HL-60 (cell line): Measurements from ENCODE around the gene AKAP5.

Experiments used
- DNase-seq, 2 experiments: peaks; one replicate each; pipeline ENCODE4 v3.0.0-alpha.2; 2010 to 2020; ENCODE audit warnings: low read depth in 1 of 2, low spot score in 1 of 2
- H3K27ac ChIP-seq: fragments of 250-450 bp; sonication (Bioruptor Pico); replicated peaks from 2 replicates; pipeline ENCODE4 v1.5.1; 2020; ENCODE audit warnings: mild to moderate bottlenecking, moderate library complexity
- H3K27me3 ChIP-seq: fragments of 250-450 bp; sonication (Bioruptor Pico); 2 replicates; pipeline ENCODE4 v1.5.1; 2021; ENCODE audit warnings: mild to moderate bottlenecking, moderate library complexity; ENCODE audit not compliant: insufficient read depth, poor library complexity, severe bottlenecking
- H3K4me3 ChIP-seq: replicated peaks from 2 replicates; pipeline ENCODE4 v1.5.1; 2011; ENCODE audit warnings: mild to moderate bottlenecking, control low read depth, low read length; ENCODE audit not compliant: insufficient read depth
- GABPA ChIP-seq: IDR thresholded peaks from 2 replicates; pipeline ENCODE4 v1.6.1; 2012; ENCODE audit warnings: low read depth
- POLR2AphosphoS5 ChIP-seq: IDR thresholded peaks from 2 replicates; pipeline ENCODE4 v1.6.1; 2012; ENCODE audit warnings: low read depth
- SPI1 ChIP-seq: IDR thresholded peaks from 2 replicates; pipeline ENCODE4 v1.6.1; 2012; ENCODE audit warnings: low read depth, mild to moderate bottlenecking, borderline replicate concordance
- TF ChIP-seq, protein P1 (sequence below): IDR thresholded peaks from 2 replicates; pipeline ENCODE4 v1.6.1; 2012; ENCODE audit warnings: low read depth; ENCODE audit not compliant: insufficient replicate concordance
- TF ChIP-seq, protein P2 (sequence below): IDR thresholded peaks from one replicate; pipeline ENCODE4 v1.5.1; 2011; ENCODE audit warnings: low read length, control low read depth, inconsistent platforms; ENCODE audit not compliant: insufficient read depth

The AKAP5 gene

DNA sequence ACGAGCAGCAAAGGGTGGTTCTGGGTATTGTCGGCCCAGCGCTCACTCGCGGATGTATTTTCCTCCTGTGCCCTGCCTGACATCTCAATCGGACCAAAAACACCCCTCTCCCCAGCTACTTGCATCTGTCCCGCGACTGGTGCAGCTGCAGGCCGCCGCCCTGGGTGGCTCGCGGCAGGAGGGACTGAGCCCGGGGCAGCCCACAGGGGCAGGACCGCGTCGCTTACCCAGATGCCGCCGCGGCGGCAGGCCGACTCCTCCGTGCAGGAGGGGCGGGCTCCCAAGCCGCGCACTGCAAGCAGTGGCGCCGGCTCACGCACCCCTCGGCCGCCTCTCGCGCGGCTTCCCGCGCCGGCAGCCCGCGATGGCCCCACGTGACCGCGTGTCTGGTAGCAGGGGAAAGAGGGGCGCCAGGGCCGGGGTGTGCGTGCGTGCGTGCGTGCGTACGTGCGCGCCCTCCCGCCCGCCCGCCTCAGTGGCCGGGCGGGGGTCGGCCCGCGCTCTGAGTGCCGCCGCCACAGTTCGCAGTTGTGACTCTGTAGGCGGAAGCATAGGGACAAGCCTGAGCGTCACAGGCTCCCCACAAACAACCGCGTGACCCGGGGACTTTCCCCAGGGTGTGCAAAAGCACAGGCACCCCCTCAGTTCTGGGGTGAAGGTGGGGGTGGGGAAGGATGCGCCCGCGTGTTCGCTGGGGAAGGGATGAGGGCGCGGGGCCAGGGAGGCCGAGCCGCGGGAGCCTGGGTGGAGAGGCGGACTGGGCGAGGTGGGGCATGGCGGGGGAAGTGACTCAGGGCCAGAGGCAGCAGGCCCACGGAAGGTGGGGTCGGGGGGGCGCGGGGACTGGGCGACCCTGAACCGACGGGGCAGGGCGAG, 38.4 kb downstream of the AKAP5 start, which contains the start of gene ZBTB25:
Gene ZBTB25 (minus strand): TSS at position 405 of the 876 bp plus-strand sequence. CDS start 13,305 bp downstream, outside the sequence.
- Histone ChIP-seq H3K4me3 (peak within 1 kb of the TSS; percentile 62), H3K27me3 (no peaks in the 10 kb centered on the region), H3K27ac (peak within 1 kb of the TSS; percentile 98)
- DNase-seq: peak; percentile 68 to 79
- TF ChIP-seq POLR2AphosphoS5: peak; percentile 68
- TF ChIP-seq, protein P1, sequence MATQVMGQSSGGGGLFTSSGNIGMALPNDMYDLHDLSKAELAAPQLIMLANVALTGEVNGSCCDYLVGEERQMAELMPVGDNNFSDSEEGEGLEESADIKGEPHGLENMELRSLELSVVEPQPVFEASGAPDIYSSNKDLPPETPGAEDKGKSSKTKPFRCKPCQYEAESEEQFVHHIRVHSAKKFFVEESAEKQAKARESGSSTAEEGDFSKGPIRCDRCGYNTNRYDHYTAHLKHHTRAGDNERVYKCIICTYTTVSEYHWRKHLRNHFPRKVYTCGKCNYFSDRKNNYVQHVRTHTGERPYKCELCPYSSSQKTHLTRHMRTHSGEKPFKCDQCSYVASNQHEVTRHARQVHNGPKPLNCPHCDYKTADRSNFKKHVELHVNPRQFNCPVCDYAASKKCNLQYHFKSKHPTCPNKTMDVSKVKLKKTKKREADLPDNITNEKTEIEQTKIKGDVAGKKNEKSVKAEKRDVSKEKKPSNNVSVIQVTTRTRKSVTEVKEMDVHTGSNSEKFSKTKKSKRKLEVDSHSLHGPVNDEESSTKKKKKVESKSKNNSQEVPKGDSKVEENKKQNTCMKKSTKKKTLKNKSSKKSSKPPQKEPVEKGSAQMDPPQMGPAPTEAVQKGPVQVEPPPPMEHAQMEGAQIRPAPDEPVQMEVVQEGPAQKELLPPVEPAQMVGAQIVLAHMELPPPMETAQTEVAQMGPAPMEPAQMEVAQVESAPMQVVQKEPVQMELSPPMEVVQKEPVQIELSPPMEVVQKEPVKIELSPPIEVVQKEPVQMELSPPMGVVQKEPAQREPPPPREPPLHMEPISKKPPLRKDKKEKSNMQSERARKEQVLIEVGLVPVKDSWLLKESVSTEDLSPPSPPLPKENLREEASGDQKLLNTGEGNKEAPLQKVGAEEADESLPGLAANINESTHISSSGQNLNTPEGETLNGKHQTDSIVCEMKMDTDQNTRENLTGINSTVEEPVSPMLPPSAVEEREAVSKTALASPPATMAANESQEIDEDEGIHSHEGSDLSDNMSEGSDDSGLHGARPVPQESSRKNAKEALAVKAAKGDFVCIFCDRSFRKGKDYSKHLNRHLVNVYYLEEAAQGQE: no peak

DNA sequence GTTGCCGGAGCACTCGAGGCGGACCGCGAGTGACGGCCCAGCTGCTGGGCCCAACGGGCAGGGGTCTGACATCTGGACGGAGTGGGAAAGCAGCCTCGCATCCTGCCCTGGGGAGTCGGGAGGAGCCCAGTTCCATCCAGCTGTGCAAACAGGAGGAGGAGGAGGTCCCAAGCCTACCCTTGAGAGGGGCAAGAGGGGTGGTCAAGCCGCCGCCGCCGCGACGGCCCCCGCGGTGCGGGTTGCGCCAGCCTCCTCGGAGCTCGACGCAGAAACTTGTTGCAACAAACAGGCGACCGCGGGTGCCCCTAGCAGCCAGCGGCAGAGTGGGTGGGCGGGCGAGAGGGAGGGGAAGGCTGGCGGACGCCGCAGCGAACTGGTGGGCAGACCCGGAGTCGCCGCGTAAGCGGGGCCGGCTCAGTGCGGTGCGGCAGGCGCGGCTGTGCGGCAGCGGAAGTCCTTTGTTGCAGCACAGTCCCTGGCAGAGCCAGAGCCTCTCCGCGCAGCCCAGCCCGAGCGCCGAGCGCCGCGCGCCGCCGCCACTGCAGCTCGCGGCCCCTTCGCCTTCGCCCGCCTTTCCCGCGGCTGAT, 39.1 kb downstream of the AKAP5 start, which contains the start of gene ZBTB1:
Gene ZBTB1 (plus strand): TSS at position 461 of the 587 bp plus-strand sequence. CDS start 16,735 bp downstream, outside the sequence.
- peak; percentile 53 to 79 for DNase-seq
- Histone ChIP-seq H3K4me3 (peak within 1 kb of the TSS; percentile 62), H3K27me3 (no peaks in the 10 kb centered on the region), H3K27ac (peak within 1 kb of the TSS; percentile 98)
- TF ChIP-seq POLR2AphosphoS5 (peak; percentile 43; the same call in 1 of the 2 replicates), SPI1 (no peak)

DNA sequence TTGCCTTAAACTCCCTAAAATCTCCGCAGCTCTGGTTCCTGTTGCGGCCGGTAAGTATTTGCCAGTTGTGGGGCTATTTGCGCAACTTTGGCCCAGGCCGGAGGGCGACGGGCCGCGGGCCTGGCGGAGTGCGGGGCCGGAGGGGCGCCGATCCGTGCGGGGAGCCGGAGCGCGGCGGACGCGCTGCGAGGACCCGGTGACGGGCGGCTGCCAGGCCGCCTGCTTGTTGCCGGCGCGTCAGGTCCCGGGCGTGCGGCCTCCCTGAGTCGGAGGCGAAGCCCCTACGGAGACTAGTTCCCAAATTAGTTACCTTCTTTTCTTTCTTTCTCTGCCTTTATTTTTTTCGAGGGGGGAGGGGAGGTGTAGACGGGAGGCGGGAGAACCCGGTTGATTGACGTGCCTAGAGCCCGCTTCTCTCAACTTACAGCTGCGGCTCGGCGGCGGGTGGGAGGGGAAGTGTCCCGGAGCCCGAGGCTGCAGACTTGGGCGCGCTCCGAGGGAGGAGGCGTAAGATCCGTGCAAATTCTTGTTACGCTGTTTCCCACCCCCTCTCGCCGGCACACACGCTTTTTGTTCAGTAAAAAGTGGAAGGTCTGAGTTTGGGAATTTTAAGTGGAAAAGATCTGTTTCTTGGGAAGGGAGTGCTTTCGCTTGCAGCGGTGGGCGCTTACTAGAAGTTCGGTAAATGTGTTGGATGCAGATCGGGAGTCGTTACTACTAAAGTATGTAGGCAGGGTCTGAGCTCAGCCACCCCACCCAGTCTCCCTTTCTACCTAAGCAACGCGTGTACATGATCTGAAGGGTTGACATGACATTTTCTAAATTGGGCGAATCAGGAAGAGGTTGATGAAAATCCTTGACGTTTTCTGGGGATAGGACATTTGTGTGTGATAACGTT, 39.8 kb downstream of the AKAP5 start:
- DNase-seq: peak; percentile 36 to 81
- TF ChIP-seq, protein P2, sequence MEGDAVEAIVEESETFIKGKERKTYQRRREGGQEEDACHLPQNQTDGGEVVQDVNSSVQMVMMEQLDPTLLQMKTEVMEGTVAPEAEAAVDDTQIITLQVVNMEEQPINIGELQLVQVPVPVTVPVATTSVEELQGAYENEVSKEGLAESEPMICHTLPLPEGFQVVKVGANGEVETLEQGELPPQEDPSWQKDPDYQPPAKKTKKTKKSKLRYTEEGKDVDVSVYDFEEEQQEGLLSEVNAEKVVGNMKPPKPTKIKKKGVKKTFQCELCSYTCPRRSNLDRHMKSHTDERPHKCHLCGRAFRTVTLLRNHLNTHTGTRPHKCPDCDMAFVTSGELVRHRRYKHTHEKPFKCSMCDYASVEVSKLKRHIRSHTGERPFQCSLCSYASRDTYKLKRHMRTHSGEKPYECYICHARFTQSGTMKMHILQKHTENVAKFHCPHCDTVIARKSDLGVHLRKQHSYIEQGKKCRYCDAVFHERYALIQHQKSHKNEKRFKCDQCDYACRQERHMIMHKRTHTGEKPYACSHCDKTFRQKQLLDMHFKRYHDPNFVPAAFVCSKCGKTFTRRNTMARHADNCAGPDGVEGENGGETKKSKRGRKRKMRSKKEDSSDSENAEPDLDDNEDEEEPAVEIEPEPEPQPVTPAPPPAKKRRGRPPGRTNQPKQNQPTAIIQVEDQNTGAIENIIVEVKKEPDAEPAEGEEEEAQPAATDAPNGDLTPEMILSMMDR: no peak
- TF ChIP-seq SPI1: peak; percentile 66; the same call in 1 of the 2 replicates
- Histone ChIP-seq H3K4me3 (peak overlapping the region; percentile 55), H3K27ac (peak overlapping the region; percentile 98), H3K27me3 (no peaks in the 10 kb centered on the region)

DNA sequence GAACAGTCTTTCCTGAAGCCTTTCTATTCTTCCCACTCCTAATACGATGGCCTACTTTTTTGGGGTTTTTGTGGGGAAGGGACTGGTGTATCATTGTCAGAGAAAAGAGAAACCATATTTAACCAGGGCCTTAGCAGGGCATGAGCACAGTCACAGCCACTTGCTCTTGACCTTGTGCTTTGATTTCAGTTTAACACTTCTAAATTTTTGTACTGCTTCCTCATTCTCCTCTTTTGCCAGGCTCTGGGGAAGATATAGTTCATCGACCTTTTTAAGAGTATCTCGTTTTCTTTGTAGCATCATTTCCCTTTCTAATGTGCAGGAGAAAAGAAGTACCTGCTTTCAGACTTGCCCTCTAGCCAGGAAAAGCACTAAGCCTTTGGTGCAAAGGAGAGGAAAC, 41.4 kb downstream of the AKAP5 start:
- Histone ChIP-seq H3K4me3 (no peak overlapping the region), H3K27ac (no peak overlapping the region), H3K27me3 (no peaks in the 10 kb centered on the region)
- no peak for TF ChIP-seq SPI1
- no peak for TF ChIP-seq GABPA
- TF ChIP-seq, protein P1: no peak
- TF ChIP-seq, protein P2: no peak
- TF ChIP-seq POLR2AphosphoS5: no peak
- DNase-seq: no peak
